PC-3 (cell line): ENCODE data around the gene ZFP64. TPM values are rescaled to one million over a fixed set of nuclear protein-coding genes. Genes with fewer than 3 reads are reported as not detected.

Experiments used
- ATAC-seq: fragments of 200-7000 bp; cut with Tn5 transposase; 2 replicates; pipeline ENCODE4 v1.9.1; 2020; ENCODE audit warnings: mild to moderate bottlenecking, moderate library complexity
- BruUV-seq: library from RNA; stranded (reverse); fragments of 400-500 nt; replicated peaks from 2 replicates; lab custom pipeline; 2021; lab: Mats Ljungman, UMichigan
- CTCF ChIA-PET: fragments of 300-600 bp; sonication (Branson Sonifier 250); formaldehyde crosslinking; loops from one replicate; lab custom pipeline; 2022; ENCODE audit warnings: antibody characterized with exemption; lab: Charles Lee
- POLR2A ChIA-PET: fragments of 300-600 bp; sonication (Branson Sonifier 250); formaldehyde crosslinking; loops from one replicate; lab custom pipeline; 2022; ENCODE audit warnings: antibody characterized with exemption; ENCODE audit not compliant: unreplicated experiment; lab: Charles Lee
- DNase-seq: peaks from one replicate; pipeline ENCODE4 v3.0.0-alpha.2; 2015
- H2AFZ ChIP-seq: fragments of 300-600 bp; sonication (generic); 2 replicates; pipeline ENCODE4 v1.6.0; 2016; ENCODE audit warnings: antibody characterized with exemption, low read length
- H3F3A ChIP-seq: fragments of 300-600 bp; sonication (generic); one replicate; pipeline ENCODE4 v1.6.0; 2017; ENCODE audit warnings: antibody characterized with exemption, low read length, control low read depth, mild to moderate bottlenecking; ENCODE audit not compliant: unreplicated experiment
- H3K27ac ChIP-seq: fragments of 300-600 bp; sonication (generic); 2 replicates; pipeline ENCODE4 v1.5.1; 2016; ENCODE audit warnings: mild to moderate bottlenecking, low read length
- H3K27me3 ChIP-seq: fragments of 300-600 bp; sonication (generic); 2 replicates; pipeline ENCODE4 v1.6.1; 2016; ENCODE audit warnings: low read length, mixed read lengths
- H3K36me3 ChIP-seq: fragments of 300-600 bp; sonication (generic); 2 replicates; pipeline ENCODE4 v1.6.1; 2016; ENCODE audit warnings: low read depth, mixed run types, low read length, mixed read lengths
- H3K4me1 ChIP-seq: fragments of 300-600 bp; sonication (generic); 2 replicates; pipeline ENCODE4 v1.5.1; 2016; ENCODE audit warnings: low read length; ENCODE audit not compliant: insufficient read depth
- H3K4me2 ChIP-seq: fragments of 300-600 bp; sonication (generic); 2 replicates; pipeline ENCODE4 v1.6.0; 2016; ENCODE audit warnings: low read length
- H3K4me3 ChIP-seq: fragments of 300-600 bp; sonication (generic); 2 replicates; pipeline ENCODE4 v1.5.1; 2016; ENCODE audit warnings: mild to moderate bottlenecking, low read length, mixed read lengths
- H3K79me2 ChIP-seq: fragments of 300-600 bp; sonication (generic); 2 replicates; pipeline ENCODE4 v1.6.1; 2017; ENCODE audit warnings: low read length, mixed read lengths
- H3K9ac ChIP-seq: fragments of 300-600 bp; sonication (generic); 2 replicates; pipeline ENCODE4 v1.6.0; 2016; ENCODE audit warnings: mild to moderate bottlenecking, low read length
- H3K9me2 ChIP-seq: fragments of 300-600 bp; sonication (generic); replicated peaks from 2 replicates; pipeline ENCODE4 v1.6.1; 2016; ENCODE audit warnings: mixed run types, low read length, mixed read lengths
- H3K9me3 ChIP-seq: fragments of 300-600 bp; sonication (generic); 2 replicates; pipeline ENCODE4 v1.6.1; 2016; ENCODE audit warnings: low read length, mixed read lengths
- H4K20me1 ChIP-seq: fragments of 300-600 bp; sonication (generic); 2 replicates; pipeline ENCODE4 v1.6.1; 2016; ENCODE audit warnings: low read length, mixed read lengths
- EZH2 ChIP-seq: fragments of 300-600 bp; sonication (generic); IDR thresholded peaks from one replicate; pipeline ENCODE4 v1.6.1; 2017; ENCODE audit warnings: antibody characterized with exemption, mild to moderate bottlenecking, low read length; ENCODE audit not compliant: unreplicated experiment
- EZH2phosphoT487 ChIP-seq: fragments of 300-600 bp; sonication (generic); IDR thresholded peaks from 2 replicates; pipeline ENCODE4 v1.6.1; 2018; ENCODE audit warnings: mild to moderate bottlenecking, antibody characterized with exemption, low read length, borderline replicate concordance
- intact Hi-C: fragments of 100-400 bp; cut with micrococcal nuclease; formaldehyde crosslinking; loops from 2 replicates; pipeline ENCODE4 v1.9.0; 2023
- total RNA-seq: library from RNA; depleted of rRNA; stranded (reverse); fragments of >200 nt; gene quantifications from 2 replicates; pipeline ENCODE4 v1.2.3, GENCODE V29; 2014
- TF ChIP-seq, protein P1 (sequence below): fragments of 300-600 bp; sonication (generic); conservative IDR thresholded peaks from 2 replicates; pipeline ENCODE4 v1.5.1; 2017; ENCODE audit warnings: antibody characterized with exemption, low read depth, mild to moderate bottlenecking, low read length

The ZFP64 gene
- total RNA-seq, 1 experiment from 2014 or later: 16.6 TPM

DNA sequence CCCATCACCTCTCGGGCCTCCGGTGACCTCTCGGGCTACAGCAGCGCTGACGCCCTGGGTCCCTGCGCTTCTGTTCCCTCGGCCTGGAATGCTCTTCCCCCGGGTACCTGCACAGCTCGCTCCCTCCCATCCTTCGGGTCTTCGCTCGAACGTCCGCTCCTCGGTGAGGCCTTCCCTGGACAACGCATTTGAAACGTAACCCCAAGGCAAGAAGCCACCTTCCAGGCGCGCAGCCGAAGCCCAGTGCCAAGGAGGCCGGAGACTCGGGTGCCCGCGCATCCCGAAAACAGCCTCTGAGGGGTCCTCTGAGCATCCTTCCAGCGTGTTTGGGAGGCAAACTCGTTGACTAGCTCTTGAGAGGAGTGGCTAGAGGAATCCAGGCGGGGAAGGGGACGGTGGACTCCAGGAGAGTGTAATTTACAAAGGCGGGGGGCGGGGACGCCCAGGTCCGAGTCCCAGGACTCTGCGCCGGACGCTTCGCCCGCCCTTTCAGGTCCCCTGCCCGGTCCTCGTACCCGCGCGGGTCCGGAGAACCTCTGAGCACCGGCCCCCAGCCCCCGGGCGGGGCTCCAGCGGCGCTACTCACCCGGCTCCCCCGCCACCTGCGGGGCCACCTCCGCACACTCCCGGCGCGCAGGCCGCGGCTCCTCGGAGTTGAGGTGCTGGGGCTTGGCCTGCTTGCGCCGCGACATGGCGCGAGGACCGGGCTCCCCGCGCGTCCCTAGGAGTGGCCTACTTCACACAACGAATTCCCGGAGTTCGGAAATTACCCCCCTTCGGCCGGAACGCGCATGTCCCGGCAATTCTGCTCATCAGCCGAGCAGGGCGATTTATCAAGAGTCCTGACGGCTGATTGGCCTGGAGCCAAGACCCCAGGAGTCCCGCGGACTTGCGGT is 86.8 kb downstream of the ZFP64 start:
- ChIA-PET POLR2A (no interaction called here), CTCF (interaction anchor here (0.5 to 0.6 kb wide), 2 partner anchors 87 to 639 kb away, joined by 3 read pairs; partner anchors contain the start of gene ZFP64)
- Histone ChIP-seq H3K79me2 (no peaks in the 10 kb centered on the region), H3K9me2 (no peaks in the 10 kb centered on the region), H3K9ac (no peak overlapping the region), H3K4me2 (peak overlapping the region; percentile 75), H3F3A (no peaks in the 10 kb centered on the region), H3K36me3 (no peaks in the 10 kb centered on the region), H4K20me1 (no peaks in the 10 kb centered on the region), H3K27ac (no peak overlapping the region), H3K4me3 (peak overlapping the region; percentile 55), H2AFZ (peak overlapping the region; percentile 79; the same call in 1 of the 2 replicates), H3K4me1 (no peaks in the 10 kb centered on the region; the same call in 1 of the 2 replicates), H3K27me3 (no peaks in the 10 kb centered on the region), H3K9me3 (no peaks in the 10 kb centered on the region)
- intact Hi-C loops: no loop called here
- no peak for DNase-seq
- no TSS peak for BruUV-seq
- TF ChIP-seq EZH2 (no peak), EZH2phosphoT487 (no peak)
- TF ChIP-seq, protein P1, sequence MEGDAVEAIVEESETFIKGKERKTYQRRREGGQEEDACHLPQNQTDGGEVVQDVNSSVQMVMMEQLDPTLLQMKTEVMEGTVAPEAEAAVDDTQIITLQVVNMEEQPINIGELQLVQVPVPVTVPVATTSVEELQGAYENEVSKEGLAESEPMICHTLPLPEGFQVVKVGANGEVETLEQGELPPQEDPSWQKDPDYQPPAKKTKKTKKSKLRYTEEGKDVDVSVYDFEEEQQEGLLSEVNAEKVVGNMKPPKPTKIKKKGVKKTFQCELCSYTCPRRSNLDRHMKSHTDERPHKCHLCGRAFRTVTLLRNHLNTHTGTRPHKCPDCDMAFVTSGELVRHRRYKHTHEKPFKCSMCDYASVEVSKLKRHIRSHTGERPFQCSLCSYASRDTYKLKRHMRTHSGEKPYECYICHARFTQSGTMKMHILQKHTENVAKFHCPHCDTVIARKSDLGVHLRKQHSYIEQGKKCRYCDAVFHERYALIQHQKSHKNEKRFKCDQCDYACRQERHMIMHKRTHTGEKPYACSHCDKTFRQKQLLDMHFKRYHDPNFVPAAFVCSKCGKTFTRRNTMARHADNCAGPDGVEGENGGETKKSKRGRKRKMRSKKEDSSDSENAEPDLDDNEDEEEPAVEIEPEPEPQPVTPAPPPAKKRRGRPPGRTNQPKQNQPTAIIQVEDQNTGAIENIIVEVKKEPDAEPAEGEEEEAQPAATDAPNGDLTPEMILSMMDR: no peak
- ATAC-seq: no peak

DNA sequence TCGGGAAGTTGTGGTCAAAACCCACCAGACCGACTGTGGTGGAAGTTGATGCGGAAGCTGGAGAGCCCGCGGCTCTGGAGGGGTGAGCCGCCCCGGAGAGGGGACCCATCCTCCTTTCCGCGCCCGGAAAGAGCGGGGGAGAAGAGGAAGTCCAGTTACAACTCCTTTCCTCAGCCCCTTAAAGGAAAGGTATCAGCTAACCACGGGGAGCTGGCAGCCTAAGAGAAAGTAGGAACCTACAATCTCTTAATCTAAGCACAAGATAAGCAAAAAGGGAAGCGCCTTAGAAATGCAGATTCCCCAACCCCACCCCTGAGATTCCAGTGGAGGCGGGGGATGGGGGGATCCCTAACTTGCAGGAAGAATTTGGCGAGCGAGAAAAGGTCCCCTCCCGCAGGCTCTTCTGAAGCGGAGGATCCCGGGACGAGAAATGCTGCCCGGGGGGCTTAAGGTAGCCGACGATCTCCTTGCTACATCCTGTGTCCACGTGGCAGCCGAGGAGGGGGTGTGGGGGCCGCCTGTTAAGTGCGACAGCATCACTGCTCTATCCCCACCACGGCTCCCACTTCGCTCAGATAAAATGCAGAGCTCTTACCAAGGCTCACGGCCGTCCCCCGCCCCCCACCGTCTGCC is 87.5 kb downstream of the ZFP64 start:
- TF ChIP-seq EZH2phosphoT487 (no peak), EZH2 (no peak)
- TF ChIP-seq, protein P1: no peak
- no peaks in the 10 kb centered on the region for H3F3A ChIP-seq
- no peak overlapping the region for H3K9ac ChIP-seq
- DNase-seq (no peak), ATAC-seq (no peak)
- H3K36me3 ChIP-seq: no peaks in the 10 kb centered on the region
- H3K27ac ChIP-seq: no peak overlapping the region
- H3K9me2 ChIP-seq: no peaks in the 10 kb centered on the region
- no TSS peak for BruUV-seq
- no peak overlapping the region for H3K4me3 ChIP-seq
- ChIA-PET CTCF (no interaction called here), POLR2A (no interaction called here)
- no peaks in the 10 kb centered on the region for H3K9me3 ChIP-seq
- H3K4me2 ChIP-seq: no peak overlapping the region
- H3K79me2 ChIP-seq: no peaks in the 10 kb centered on the region
- H3K27me3 ChIP-seq: no peaks in the 10 kb centered on the region
- no peaks in the 10 kb centered on the region for H4K20me1 ChIP-seq
- H2AFZ ChIP-seq: no peak overlapping the region
- no peaks in the 10 kb centered on the region; the same call in 1 of the 2 replicates for H3K4me1 ChIP-seq
- intact Hi-C loops: no loop called here
